ENCODE results near the gene PTPRB.

DNA sequence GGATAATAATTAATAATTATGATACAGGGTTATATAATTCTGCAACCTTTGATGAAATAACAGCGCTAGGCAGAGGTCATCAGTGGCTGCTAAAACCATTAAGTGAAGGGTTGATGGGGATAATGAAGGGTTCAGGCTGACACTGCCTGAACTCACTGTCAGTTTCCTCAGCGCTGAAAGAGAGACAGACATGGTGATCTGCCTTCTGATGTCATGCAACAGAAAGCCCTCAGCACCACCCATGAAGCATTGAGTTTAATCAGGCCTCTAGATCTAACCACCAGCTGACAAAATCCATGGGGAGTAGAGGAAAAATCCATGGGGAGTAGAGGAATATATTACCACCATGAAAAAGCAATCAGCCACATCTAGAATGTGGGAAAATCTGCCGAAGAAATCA, 107.6 kb downstream of the PTPRB start:
- TF ChIP-seq POLR2A (IDR thresholded peaks at IDR 0.05; ENCODE audit: low read depth, low read length) = no peak
- TF ChIP-seq, protein P1, sequence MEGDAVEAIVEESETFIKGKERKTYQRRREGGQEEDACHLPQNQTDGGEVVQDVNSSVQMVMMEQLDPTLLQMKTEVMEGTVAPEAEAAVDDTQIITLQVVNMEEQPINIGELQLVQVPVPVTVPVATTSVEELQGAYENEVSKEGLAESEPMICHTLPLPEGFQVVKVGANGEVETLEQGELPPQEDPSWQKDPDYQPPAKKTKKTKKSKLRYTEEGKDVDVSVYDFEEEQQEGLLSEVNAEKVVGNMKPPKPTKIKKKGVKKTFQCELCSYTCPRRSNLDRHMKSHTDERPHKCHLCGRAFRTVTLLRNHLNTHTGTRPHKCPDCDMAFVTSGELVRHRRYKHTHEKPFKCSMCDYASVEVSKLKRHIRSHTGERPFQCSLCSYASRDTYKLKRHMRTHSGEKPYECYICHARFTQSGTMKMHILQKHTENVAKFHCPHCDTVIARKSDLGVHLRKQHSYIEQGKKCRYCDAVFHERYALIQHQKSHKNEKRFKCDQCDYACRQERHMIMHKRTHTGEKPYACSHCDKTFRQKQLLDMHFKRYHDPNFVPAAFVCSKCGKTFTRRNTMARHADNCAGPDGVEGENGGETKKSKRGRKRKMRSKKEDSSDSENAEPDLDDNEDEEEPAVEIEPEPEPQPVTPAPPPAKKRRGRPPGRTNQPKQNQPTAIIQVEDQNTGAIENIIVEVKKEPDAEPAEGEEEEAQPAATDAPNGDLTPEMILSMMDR (IDR thresholded peaks at IDR 0.05; ENCODE audit: extremely low read depth in 1 of 2, insufficient read depth in 1 of 2, low read depth in 1 of 2, low read length in 2 of 2) = no peak
- TF ChIP-seq GATA2 (IDR thresholded peaks at IDR 0.05; ENCODE audit: insufficient read depth, insufficient read length, low read depth, low read length) = no peak
- TF ChIP-seq, protein P2, sequence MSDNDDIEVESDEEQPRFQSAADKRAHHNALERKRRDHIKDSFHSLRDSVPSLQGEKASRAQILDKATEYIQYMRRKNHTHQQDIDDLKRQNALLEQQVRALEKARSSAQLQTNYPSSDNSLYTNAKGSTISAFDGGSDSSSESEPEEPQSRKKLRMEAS (IDR thresholded peaks at IDR 0.05; ENCODE audit: insufficient read depth, insufficient read length) = no peak
- TF ChIP-seq POLR2AphosphoS5 (IDR thresholded peaks at IDR 0.05; ENCODE audit: insufficient read depth, low read depth, low read length) = no peak
- TF ChIP-seq EZH2 (IDR thresholded peaks at IDR 0.05; ENCODE audit: borderline replicate concordance, low read depth, low read length, severe bottlenecking) = no peak
- TF ChIP-seq FOS (IDR thresholded peaks at IDR 0.05; ENCODE audit: borderline replicate concordance, insufficient read depth, low read length) = no peak
- no peak for TF ChIP-seq MYC (IDR thresholded peaks at IDR 0.05; ENCODE audit: low read depth, low read length)
